Mesothelial cell of epicardium (in vitro differentiated cells): ENCODE data around the gene MYO5B. TPM values are rescaled to one million over a fixed set of nuclear protein-coding genes. Genes with fewer than 3 reads are reported as not detected.

Experiments used
- DNase-seq, 2 experiments: peaks; one replicate each; pipeline ENCODE4 v3.0.0; 2021; ENCODE audit warnings: low spot score in 2 of 2; ENCODE audit not compliant: unreplicated experiment in 2 of 2
- H3K27ac Mint-ChIP-seq: 2 replicates; pipeline ENCODE4 v1.8.0; 2021; ENCODE audit warnings: mixed read lengths
- H3K27me3 Mint-ChIP-seq: 2 replicates; pipeline ENCODE4 v1.8.0; 2021; ENCODE audit warnings: low read depth, mixed read lengths
- H3K36me3 Mint-ChIP-seq: 2 replicates; pipeline ENCODE4 v1.8.0; 2021; ENCODE audit warnings: mixed read lengths
- H3K4me1 Mint-ChIP-seq: 2 replicates; pipeline ENCODE4 v1.8.0; 2021; ENCODE audit warnings: mixed read lengths
- H3K4me3 Mint-ChIP-seq: 2 replicates; pipeline ENCODE4 v1.8.0; 2021; ENCODE audit warnings: mild to moderate bottlenecking, moderate library complexity, mixed read lengths
- H3K9me3 Mint-ChIP-seq: 2 replicates; pipeline ENCODE4 v1.8.0; 2021; ENCODE audit warnings: mixed read lengths
- total RNA-seq: library from RNA; stranded (reverse); gene quantifications from 3 replicates; pipeline ENCODE4 v1.2.1, GENCODE V29; 2021
- TF ChIP-seq, protein P1 (sequence below): fragments of 200-600 bp; sonication (generic); IDR thresholded peaks from one replicate; pipeline ENCODE4 v1.5.0; 2021; ENCODE audit warnings: antibody characterized with exemption; ENCODE audit not compliant: unreplicated experiment

Gene MYO5B
- total RNA-seq, 1 donor from 2014 or later: 15.1 TPM

DNA sequence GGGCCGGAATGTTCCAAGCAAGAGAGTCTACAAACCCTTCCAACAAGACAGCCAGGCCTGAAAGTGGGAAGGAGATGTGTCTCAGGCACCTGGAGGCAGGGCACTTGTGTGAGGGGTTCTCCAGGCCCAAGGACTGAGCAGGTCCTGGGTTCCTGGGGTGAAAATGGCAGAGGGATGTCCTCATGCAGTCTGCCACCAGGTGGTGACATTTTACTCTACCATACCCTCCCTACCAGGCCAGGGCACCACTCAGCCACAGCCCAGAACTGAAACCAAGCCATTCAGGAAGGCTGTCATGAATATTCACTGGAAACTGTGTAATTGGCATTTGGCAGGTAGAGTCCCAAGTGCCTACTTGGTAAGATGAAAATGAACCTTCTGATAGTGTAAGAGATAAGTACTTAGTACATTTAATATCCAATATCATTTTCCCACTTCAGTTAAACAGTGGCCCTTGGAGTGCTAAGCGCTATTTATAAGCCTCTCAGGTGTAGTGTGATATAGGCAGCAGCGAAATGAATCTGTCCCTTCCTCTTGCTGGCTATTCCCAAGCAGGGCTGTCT is 185.1 kb downstream of the MYO5B start:
- Mint-ChIP-seq H3K4me1 (peaks cover 8% of the 10 kb centered on the region), H3K27ac (no peak overlapping the region), H3K36me3 (no peaks in the 10 kb centered on the region), H3K27me3 (no peaks in the 10 kb centered on the region), H3K4me3 (no peak overlapping the region), H3K9me3 (no peaks in the 10 kb centered on the region)
- no peak for DNase-seq
- TF ChIP-seq, protein P1, sequence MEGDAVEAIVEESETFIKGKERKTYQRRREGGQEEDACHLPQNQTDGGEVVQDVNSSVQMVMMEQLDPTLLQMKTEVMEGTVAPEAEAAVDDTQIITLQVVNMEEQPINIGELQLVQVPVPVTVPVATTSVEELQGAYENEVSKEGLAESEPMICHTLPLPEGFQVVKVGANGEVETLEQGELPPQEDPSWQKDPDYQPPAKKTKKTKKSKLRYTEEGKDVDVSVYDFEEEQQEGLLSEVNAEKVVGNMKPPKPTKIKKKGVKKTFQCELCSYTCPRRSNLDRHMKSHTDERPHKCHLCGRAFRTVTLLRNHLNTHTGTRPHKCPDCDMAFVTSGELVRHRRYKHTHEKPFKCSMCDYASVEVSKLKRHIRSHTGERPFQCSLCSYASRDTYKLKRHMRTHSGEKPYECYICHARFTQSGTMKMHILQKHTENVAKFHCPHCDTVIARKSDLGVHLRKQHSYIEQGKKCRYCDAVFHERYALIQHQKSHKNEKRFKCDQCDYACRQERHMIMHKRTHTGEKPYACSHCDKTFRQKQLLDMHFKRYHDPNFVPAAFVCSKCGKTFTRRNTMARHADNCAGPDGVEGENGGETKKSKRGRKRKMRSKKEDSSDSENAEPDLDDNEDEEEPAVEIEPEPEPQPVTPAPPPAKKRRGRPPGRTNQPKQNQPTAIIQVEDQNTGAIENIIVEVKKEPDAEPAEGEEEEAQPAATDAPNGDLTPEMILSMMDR: peak; percentile 31

DNA sequence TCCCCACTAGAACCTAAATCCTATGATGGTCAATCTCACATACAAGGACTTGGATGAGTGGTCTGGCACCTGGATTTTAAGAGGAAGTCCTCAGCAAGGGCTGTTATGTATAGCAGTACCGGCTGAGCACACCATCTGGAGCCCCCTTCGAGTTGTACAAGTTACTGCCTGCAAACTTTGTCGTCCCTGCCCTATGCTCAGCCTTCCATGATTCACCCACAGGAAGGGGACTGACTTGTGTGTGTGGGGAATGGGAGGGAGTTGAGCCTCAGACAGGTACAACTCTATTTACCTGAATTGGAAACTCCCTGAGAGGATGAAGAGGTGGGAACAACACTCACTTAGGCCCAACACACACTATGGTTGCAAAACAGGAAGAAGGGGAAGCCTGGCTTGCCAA is 186.6 kb downstream of the MYO5B start:
- Mint-ChIP-seq H3K4me3 (no peak overlapping the region), H3K27ac (no peak overlapping the region), H3K36me3 (no peaks in the 10 kb centered on the region), H3K9me3 (no peaks in the 10 kb centered on the region), H3K4me1 (peaks cover 7% of the 10 kb centered on the region), H3K27me3 (peaks cover 4% of the 10 kb centered on the region)
- DNase-seq: no peak
- TF ChIP-seq, protein P1: no peak

DNA sequence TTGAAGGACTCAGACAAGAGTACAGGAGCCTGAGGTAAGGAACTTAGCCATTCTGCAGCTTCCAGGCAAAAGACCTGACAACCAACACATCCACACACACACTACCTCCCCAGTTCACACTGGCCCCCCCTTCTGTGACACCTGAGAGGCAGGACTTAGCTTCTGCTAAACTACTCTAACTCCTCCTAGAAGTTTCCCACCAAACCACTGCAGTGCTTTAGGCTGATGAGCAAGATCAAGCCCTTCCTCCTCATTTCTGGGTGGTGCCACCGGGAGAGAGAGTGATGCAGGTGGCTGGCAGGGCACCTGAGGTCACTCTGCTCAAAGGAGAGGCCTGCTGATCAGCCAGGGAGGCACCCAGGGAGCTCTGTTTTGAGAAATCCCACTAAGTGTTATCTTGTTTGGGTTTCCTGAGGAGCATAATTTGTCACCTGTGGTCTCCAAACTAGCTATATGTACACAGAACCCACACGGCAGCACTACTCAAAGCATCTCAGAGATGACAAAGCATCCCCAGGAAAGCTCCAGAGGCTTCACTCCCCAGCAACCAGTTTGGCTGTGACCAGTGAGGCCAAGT is 188.4 kb downstream of the MYO5B start:
- Mint-ChIP-seq H3K9me3 (no peaks in the 10 kb centered on the region), H3K27ac (no peak overlapping the region), H3K36me3 (peaks cover 3% of the 10 kb centered on the region), H3K4me3 (no peak overlapping the region), H3K27me3 (peaks cover 4% of the 10 kb centered on the region), H3K4me1 (peaks cover 5% of the 10 kb centered on the region)
- no peak for DNase-seq
- TF ChIP-seq, protein P1: no peak

DNA sequence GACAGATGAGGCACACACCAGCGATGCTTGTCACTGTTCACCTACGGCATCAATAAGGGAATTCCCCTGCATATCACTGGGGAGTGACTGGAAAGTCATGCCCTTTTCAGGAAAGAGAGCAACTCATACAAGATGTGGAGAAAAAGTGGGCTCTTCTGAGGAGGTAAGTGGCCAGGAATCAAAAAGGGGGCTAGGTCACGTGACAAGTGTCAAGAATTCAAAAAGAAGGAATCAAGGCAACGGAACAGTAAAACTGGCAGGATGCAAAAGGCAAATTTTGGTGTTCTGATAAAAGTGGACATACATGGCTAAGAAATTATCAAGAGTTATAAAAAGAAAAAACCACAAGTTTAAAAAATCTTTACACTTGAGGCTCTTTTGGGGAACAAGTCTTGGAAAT is 190.9 kb downstream of the MYO5B start:
- H3K27ac Mint-ChIP-seq: no peak overlapping the region
- H3K27me3 Mint-ChIP-seq: peaks cover 4% of the 10 kb centered on the region
- H3K9me3 Mint-ChIP-seq: no peaks in the 10 kb centered on the region
- no peak overlapping the region for H3K4me3 Mint-ChIP-seq
- peaks cover 3% of the 10 kb centered on the region for H3K36me3 Mint-ChIP-seq
- no peak for DNase-seq
- TF ChIP-seq, protein P1: no peak
- H3K4me1 Mint-ChIP-seq: peaks cover 11% of the 10 kb centered on the region

DNA sequence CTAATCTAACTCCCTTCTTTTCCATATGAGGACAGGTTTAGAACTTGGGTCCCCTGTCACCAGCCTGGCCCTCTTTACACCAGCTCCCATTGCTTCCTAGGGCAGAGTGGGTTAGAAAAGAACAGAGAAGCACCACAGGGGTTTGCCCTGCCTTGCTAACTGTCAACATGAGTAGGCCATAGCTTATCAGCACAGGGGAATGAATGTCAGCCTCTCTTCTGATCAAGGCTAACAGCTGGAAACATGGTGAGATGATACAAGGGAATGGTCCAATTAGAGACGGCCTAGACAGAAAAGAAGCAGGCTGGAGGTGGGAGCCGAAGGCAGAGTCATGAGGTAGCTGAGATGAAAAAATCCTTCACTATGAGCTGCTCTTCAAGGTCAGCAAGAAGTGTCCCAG is 192.2 kb downstream of the MYO5B start:
- no peak for DNase-seq
- H3K36me3 Mint-ChIP-seq: peaks cover 3% of the 10 kb centered on the region
- H3K4me1 Mint-ChIP-seq: peaks cover 11% of the 10 kb centered on the region
- TF ChIP-seq, protein P1: no peak
- no peaks in the 10 kb centered on the region for H3K9me3 Mint-ChIP-seq
- no peak overlapping the region for H3K27ac Mint-ChIP-seq
- H3K27me3 Mint-ChIP-seq: peaks cover 4% of the 10 kb centered on the region
- no peak overlapping the region for H3K4me3 Mint-ChIP-seq
